HG03060 (cell line): Measurements from ENCODE around the gene MDFIC.
A peak's percentile ranks its signal among the peaks of the same experiment; 100 is the strongest.

Experiments used
- ATAC-seq: cut with Tn5 transposase; IDR thresholded peaks from one replicate; pipeline ENCODE4 v1.9.1; 2021; ENCODE audit warnings: low read depth, moderate number of reproducible peaks; ENCODE audit not compliant: unreplicated experiment

MDFIC gene

DNA sequence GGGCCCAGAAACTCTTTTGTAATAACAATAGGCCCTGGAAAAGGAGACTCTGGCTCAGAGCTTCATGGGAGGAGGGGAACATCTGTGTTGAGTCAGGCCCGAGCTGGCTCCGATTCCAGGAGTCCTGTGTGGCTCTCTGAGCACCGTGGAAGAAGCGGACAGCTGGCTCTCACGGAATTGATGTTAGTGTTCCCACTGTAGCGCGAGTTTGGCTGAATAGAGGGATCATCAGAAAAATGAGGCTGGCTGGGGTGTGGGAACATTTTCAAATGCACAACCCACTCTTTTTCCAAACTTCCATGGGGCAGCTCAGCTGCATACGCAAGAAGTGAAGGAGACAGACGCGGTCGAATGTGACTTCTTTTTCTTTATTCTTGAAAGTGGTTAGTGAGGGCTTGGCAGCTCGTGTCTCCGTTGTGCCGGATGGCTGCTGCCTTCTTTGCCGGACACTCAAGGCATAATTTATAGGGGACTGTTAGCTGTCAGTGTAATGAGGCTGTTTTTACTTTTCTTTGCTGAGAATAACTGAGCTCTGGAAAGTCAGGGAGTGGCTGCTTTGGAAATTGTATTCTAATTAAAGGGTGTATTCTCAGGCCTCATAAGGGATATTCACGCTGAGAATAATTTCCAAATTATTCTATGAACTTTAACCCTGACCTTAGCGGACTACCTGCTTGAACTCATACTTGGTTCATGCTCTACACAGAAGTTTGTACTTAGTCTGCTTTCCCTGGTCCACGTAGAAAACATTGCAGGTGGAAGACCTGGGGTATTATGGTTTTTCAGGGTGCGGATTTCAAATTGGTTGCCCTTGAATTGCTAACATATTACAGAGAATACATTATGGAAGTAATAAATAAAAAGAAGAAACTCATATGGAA is 23.1 kb downstream of the MDFIC start:
- ATAC-seq = no peak

DNA sequence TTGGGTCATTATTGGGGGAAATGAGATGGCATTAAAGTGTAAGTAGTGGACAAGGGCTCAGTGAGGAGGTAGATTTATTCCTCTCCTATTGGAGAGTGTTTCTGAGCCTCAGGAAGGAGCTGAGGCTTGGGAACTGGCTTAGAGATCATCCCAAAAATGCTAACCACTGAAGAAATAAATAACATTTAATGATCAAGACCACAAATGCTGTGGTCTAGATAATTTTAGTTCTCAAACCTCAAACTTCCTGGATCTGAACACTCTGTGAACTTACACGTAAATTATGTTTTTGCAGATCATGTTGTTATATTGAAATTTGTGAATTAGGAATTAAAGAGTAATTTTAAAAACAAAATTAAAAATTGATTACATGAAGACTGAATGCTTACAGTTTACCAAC is 27.3 kb downstream of the MDFIC start:
- ATAC-seq = no peak

GRCh38 chr7:114952296-114952695 is 30.4 kb downstream of the MDFIC start:
- ATAC-seq = no peak

DNA sequence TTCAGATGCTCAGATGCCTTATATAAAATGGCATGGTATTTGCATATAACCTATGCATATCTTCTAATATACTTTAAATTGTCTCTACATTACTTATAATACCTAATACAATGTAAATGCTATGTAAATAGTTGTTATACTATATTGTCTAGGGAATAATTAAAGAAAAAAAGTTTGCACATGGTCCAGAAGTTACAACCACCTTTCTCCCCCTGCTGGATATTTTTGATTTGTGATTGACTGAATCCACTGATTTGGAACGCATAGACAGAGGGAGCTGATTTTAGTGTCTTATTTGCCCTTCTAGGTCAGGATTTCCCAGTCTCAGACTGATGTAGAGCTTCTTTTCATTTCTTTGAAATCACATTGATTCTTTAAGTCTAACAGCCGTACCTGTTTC is 31.8 kb downstream of the MDFIC start:
- ATAC-seq = no peak

GRCh38 chr7:114956702-114957101 is 34.8 kb downstream of the MDFIC start:
- ATAC-seq = no peak

- ATAC-seq = no peak
Measured at GRCh38 chr7:114957444-114957843, 35.5 kb downstream of the MDFIC start.

DNA sequence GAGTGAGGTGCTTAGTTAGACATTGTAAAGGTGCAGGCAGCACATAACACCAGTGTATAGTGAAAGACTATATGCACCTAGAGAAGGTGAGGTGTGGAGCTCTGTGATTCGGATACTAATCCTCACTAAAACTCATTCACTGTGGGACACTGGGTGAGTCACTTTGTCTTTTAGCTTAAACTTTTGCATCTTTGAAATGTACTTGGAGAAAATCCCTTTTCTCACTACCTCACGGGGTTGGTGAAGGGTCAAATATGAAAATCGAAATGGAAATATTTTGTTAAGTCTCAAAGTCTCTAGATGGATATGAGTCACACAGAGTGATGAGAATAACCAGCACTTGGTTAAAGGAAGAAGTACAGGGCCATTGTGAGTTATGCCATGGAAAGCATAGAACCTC is 38.0 kb downstream of the MDFIC start:
- peak; percentile 74 for ATAC-seq

DNA sequence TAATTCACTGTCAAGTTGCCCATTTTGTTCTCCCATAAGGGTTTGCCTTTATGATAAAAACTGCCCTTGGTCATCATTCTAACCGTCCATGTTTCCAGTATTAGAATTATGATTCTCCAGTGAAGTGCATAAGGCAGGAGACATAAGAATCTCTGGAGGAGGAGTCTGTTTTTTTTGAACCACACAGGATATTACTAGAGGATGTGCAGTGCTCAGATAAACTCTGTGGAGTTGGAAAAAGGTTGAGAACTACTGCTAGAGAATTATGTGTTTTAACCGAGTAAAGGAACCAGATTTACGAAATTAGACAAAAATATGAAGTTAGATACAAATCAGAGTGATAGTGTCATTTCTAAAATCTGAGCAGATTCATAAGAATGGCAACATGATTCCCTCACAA is 40.5 kb downstream of the MDFIC start:
- no peak for ATAC-seq

DNA sequence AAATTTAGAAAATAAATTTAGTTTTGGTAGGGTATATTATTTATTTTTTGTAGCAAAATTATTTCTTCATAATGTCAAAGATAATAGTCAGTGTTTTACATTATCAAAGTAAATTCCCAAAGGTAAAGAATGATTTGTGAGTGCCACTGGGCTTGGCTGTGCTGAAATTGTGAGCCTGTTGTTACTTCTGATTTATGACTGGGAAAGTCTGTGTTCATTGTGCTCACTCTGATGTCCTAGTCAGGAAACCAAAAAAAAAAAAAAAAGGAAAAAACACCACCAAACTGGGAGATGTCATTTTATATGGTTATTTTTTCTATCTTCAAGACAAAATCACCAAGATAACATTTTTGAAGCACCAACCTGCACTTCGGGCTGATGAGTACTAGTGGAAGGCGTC is 44.3 kb downstream of the MDFIC start:
- no peak for ATAC-seq

DNA sequence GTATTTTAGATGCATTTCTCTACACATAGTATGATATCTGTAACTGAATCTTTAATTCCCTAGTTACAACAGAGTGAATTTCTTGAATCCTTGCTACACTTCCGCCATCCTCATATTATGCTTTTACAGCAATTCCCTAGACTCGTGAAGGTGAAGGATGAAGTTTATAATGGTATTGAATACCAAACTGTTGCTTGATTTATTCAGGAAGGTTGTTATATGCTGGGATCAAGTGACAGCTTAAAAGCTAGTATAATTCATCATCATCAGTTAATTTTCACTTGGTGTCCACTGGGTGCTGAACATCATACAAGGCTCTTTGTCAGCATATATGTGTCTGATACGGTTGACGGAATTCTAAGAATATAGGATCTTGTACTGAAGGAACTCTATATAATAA is 47.2 kb downstream of the MDFIC start:
- no peak for ATAC-seq

DNA sequence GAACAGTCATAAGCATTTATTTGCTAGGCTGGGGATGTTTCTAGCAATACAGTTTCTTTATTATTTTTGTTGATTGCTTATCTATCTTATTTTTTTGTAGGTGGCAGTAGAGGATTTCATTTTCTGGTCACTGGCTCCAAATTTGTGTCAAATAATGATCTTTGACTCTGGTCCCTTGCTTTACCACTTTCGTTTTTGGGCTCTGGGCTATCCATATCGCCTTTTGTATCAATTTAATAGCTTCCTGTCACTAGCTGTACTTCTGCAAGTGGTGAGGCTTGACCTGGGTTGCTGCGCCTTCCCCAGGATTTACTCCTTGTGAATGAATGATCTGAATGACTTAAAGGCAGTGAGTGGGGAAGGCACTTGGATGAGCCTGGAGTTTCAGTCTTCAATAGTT is 48.4 kb downstream of the MDFIC start:
- ATAC-seq = no peak

DNA sequence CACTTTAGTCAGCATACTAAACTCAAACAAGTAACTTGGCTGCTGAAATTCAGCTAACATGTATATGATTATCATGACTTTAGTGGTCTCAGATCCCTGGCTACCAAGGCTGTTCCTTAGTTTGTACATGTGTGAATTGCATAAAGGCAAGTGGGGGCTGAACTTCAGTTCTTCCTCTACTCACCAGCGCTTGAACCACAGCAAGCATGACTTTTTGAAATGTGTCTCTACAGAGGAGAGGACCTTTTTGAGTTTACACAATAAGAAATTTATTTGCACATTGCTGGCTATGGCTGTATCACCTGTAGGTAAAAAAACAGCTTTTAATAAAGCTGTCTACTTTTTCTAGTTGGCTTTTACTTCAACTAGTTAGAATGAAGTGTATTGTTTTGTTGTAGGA is 48.8 kb downstream of the MDFIC start:
- no peak for ATAC-seq

- ATAC-seq = no peak
Measured at GRCh38 chr7:114972567-114972966, 50.7 kb downstream of the MDFIC start.

GRCh38 chr7:114973147-114973546 is 51.3 kb downstream of the MDFIC start:
- no peak for ATAC-seq

GRCh38 chr7:114975401-114975800 is 53.5 kb downstream of the MDFIC start:
- ATAC-seq = no peak

DNA sequence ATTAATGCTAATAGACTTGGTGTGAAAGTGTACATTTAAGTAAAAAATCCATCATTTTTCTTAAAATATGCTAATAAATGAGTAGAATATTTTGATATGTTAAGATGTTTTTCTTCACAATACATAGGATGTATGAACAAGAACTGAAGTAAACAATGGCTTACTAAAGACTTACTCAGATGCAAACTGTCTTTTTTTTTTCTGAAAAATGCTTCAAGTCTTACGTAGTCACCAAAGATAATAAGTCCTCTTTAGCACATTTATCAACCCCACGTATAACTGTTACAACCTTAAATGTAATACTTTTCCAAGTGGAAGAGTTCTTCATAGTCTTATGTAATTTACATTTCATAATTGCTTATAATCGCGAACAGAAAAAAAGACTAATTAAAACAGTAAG is 54.8 kb downstream of the MDFIC start:
- ATAC-seq = no peak

- ATAC-seq = no peak
Measured at GRCh38 chr7:114977277-114977676, 55.4 kb downstream of the MDFIC start.

- ATAC-seq = no peak
Measured at GRCh38 chr7:114979388-114979787, 57.5 kb downstream of the MDFIC start.

GRCh38 chr7:114979803-114980507 is 58.1 kb downstream of the MDFIC start:
- no peak for ATAC-seq

DNA sequence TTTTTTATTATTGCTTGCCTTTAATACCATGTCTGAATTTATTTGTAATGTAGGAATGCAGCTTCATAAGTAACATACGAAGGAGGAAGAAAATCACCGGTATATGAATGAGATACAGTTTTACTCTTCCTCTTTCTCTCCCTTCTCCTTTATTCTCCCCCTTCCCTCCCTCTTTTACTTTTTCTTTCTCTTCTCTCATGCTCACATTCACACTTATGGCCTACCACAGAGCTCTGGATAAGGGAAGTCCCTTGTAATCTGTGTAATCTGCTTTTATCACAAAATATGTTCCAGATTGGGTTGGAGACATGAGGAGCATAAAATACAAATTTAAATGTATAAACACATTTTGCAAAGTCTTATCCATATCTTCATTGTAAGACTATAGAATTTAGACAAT is 59.4 kb downstream of the MDFIC start:
- no peak for ATAC-seq

DNA sequence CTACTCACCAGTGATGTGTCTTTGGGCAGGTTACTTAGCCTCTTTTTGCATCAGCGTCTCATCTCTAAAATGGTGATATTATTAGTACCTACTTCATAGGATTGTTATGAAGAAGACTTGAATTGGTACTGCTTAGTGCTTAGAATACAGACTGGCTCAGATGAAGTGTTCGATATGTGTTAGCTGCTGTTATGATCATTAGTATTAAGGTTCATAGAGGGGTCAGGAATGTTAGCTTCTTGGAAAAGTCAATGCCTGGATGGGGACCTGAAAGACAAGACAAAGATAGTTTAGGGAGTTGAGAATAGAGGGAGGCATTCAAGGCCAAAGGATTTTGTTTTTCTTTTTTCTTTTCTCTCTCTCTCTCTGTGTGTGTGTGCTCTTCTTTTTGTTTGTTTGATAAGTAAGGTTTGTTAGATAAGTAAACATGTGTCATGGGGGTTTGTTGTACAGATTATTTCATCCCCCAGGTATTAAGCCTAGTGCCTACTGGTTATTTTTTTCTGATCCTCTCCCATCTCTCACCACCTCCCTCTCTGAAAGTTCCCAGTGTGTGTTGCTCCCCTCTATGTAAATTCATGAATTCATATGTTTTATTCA is 63.3 kb downstream of the MDFIC start:
- ATAC-seq = no peak
